HG02943 (cell line): ENCODE results near the gene SLC25A47.

Source experiments
- ATAC-seq: cut with Tn5 transposase; IDR thresholded peaks from one replicate; pipeline ENCODE4 v1.9.1; 2021; ENCODE audit warnings: mild to moderate bottlenecking, low read depth, moderate library complexity; ENCODE audit not compliant: unreplicated experiment

The SLC25A47 gene

DNA sequence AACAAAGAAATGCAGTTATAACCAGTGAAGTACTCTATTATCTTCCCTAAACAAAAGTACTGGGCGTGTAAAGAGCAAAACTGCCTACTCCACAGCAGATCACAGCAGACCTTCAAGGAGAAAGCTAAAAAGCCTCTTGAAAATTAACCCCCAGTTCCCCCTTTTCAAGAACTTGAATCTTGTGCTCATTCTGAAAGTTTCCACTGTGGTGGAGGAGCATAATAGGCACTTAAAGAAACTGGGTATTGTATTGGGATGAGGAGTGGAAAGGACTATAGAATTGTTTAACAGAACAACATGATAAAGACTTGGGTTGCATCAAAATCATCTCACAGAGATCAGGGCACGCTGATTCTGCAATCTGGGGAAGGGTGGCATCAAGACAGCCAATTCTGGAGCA, 51.1 kb downstream of the SLC25A47 start:
- ATAC-seq, result no peak

DNA sequence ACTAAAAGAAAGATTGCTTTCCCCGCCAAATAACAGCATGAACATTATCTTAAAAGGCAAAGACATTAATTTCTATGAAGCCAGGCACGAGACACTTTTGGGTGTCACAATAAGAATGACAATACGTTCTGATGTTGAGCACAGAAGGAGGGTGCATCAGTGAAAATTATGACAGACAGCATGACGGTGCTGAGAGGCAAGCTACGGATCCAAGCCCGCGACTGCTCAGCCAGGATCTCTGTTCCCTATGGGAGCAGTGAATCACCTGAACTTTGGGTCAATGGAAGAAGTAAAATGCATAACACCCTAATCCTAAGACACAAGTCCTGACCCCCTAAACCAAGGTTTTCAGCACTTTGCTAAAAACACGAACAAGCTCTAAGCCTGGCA, 51.7 kb downstream of the SLC25A47 start:
- ATAC-seq, result no peak

- peak; percentile 27 for ATAC-seq
Observed at GRCh38 chr14:100375266-100375962, 52.3 kb downstream of the SLC25A47 start.

DNA sequence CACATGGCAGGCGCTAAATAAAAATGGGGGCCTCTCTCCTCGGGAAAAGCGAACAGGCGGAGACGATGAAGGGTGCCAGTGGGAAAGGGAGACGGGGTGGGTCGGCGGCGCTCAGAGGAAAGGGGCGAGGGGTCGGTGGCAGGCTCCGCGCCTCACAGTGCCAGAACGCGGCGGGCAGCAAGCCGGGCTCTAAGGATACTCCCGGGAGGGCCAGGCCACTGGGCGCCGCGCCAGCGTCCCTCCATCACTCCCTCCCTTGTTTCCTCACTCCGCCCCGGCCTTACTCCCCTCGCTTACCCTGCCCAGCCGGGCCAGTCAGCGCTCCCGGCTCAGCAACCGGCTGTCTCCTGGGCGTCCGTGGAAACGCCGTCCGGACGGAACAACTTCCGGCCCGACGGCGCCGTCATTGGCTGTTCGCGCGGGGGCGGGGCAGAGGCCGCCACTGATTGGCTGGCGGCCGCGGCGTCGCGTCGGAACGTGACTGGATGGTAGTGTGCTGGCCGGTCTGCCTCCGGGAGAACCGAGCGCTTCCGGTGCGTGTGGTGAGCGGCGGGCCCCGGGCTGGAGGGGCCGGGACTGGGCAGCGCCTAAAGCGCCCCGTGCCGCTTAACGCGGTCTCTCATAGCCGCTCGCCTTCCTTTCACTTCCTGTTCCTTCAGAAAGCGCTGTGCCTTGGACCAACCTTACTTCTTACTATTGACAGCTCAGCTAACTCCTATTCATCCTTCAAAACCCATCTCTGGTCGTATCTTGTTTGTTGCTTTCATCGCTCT, 53.0 kb downstream of the SLC25A47 start, which contains the start of gene WDR25:
Gene WDR25 (plus strand): TSS at position 523 of the 773 bp plus-strand sequence.
- peak; percentile 79 for ATAC-seq

GRCh38 chr14:100376751-100377171, 53.6 kb downstream of the SLC25A47 start:
- no peak for ATAC-seq
